ENCODE measurements around the gene SLC6A4. TPM values are rescaled to one million over a fixed set of nuclear protein-coding genes. Genes with fewer than 3 reads are reported as not detected.

Gene SLC6A4
- total and polyA plus RNA-seq, 2 donors from 2014 or later: 0.94 to 1.1 TPM

DNA sequence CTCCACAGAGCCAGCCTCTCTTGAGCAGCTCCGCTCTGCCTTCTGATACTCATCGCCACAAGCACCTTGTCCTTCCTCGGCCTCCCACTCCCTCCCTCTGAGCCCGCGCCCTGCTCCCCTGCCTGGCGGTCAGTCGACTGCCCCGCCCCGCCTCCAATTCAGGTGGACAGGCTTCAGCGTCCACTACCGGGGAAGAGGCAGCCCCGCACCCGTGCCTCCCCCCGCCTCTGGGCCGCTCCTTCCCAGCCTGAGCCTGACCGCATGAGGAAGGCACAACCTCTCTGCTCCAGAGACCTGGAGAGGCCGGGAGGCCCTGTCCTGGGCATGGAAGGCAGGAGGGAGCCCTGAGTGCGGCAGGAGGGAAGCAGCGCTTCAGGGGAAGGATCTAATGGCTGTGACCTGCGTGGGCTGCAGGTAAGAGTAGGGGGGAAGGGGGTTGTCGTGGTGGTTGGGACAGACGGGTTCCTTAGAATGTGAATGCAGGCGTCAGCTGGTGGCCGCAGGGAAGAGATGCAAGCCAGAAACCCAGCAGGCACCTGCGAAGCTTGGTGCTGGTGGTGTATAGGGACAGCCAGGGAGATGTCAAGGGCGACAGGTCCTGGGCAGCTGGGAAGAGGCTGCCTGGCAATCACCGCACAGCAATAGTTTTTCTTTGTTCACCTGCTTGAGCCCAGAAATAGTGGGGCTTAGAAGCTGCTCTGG lies 3.0 kb upstream of the SLC6A4 start:
- no peak overlapping the region for H3K9ac ChIP-seq (ENCODE audit: low read length in 3 of 3)
- FAIRE-seq: no peak
- H3K4me3 ChIP-seq (ENCODE audit: low read length in 3 of 3): peak overlapping the region in 2 of 3 donors; percentile 26 to 33
- peak overlapping the region; percentile 15 to 41 for H3K27ac ChIP-seq (ENCODE audit: low read depth in 2 of 2, low read length in 2 of 2)
- no peaks in the 10 kb centered on the region for H3K9me3 ChIP-seq (ENCODE audit: control insufficient read depth in 2 of 3, insufficient read depth in 1 of 3, low read length in 3 of 3)
- peaks cover 6% of the 10 kb centered on the region for H3K27me3 ChIP-seq (ENCODE audit: control insufficient read depth, insufficient read depth, low read length)
- intact Hi-C loops (cut with DNase I): no loop called here
- no peaks in the 10 kb centered on the region for H3K36me3 ChIP-seq (ENCODE audit: control insufficient read depth in 2 of 3, insufficient read depth in 3 of 3, low read length in 3 of 3)
- peak in 4 of 5 donors; percentile 34 to 63 (median 43) for DNase-seq
- TF ChIP-seq, protein P1, sequence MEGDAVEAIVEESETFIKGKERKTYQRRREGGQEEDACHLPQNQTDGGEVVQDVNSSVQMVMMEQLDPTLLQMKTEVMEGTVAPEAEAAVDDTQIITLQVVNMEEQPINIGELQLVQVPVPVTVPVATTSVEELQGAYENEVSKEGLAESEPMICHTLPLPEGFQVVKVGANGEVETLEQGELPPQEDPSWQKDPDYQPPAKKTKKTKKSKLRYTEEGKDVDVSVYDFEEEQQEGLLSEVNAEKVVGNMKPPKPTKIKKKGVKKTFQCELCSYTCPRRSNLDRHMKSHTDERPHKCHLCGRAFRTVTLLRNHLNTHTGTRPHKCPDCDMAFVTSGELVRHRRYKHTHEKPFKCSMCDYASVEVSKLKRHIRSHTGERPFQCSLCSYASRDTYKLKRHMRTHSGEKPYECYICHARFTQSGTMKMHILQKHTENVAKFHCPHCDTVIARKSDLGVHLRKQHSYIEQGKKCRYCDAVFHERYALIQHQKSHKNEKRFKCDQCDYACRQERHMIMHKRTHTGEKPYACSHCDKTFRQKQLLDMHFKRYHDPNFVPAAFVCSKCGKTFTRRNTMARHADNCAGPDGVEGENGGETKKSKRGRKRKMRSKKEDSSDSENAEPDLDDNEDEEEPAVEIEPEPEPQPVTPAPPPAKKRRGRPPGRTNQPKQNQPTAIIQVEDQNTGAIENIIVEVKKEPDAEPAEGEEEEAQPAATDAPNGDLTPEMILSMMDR (IDR thresholded peaks at IDR 0.05; ENCODE audit: borderline replicate concordance, extremely low read depth, insufficient read depth): no peak
- H3K4me1 ChIP-seq (ENCODE audit: control insufficient read depth in 2 of 3, insufficient read depth in 2 of 3, low read depth in 1 of 3, low read length in 3 of 3): peaks cover 0 to 6% (median 0%) of the 10 kb centered on the region in 3 donors

DNA sequence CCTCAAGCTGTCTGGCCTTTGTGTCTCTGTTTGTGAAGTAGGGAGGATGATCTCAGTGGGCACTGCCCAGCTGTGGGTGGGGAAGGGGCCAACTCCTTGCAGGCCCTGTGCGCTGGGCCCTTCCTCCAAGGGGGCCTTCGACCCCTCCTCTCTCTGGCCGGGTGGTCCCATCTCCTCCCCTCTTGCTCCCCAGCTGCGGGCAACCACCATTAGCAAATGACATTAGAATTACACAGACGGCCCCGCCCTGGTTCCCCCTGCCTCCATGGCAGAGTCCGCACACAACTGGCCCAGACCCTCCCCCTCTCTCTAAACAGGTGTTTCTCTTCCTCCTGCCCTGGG lies 2.5 kb upstream of the SLC6A4 start:
- TF ChIP-seq, protein P1 (IDR thresholded peaks at IDR 0.05; ENCODE audit: borderline replicate concordance, extremely low read depth, insufficient read depth): no peak
- FAIRE-seq: no peak
- Histone ChIP-seq H3K27ac (ENCODE audit: low read depth in 2 of 2, low read length in 2 of 2) (peak overlapping the region in 1 of 2 donors; percentile 41), H3K9me3 (ENCODE audit: control insufficient read depth in 2 of 3, insufficient read depth in 1 of 3, low read length in 3 of 3) (no peaks in the 10 kb centered on the region), H3K9ac (ENCODE audit: low read length in 3 of 3) (no peak overlapping the region), H3K4me3 (ENCODE audit: low read length in 3 of 3) (peak overlapping the region in 1 of 3 donors; percentile 33), H3K36me3 (ENCODE audit: control insufficient read depth in 2 of 3, insufficient read depth in 3 of 3, low read length in 3 of 3) (no peaks in the 10 kb centered on the region), H3K4me1 (ENCODE audit: control insufficient read depth in 2 of 3, insufficient read depth in 2 of 3, low read depth in 1 of 3, low read length in 3 of 3) (peaks cover 0 to 6% (median 0%) of the 10 kb centered on the region in 3 donors), H3K27me3 (ENCODE audit: control insufficient read depth, insufficient read depth, low read length) (peaks cover 6% of the 10 kb centered on the region)
- intact Hi-C loops (cut with DNase I): no loop called here
- DNase-seq: no peak

DNA sequence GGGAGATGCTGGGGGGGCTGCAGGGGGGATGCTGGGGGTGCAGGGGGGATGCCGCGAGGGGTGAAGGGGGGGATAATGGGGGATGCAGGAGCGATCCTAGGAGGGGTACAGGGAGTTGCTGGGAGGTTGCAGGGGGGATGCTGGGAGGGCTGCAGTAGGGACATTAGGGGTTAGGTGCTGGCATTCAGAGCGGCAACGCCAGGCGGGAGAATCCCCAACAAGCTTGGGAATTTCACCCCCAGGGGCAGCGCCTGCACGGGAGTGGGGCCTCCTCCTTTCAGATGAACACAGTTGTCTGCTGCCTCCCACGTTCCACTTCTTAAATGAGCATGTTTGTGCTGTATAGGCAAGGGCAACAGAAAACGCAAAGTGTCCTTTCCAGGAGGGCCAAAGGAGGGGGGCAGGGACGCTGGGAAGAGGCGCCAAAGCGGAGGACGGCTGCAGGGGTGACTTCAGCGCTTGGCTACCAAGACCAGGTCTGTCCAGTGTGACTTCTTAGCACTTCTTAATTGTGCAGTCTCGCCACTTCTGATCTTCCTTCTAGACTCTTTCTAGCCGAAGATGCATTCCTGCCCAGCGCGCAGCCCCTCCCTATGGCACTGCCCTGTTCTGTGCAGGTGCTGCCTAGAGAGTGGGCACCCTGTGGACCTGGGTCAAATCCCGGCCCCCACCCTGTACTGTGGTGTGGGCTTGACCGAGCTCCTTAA lies 2.0 kb upstream of the SLC6A4 start:
- intact Hi-C loops (cut with DNase I): no loop called here
- Histone ChIP-seq H3K27ac (ENCODE audit: low read depth in 2 of 2, low read length in 2 of 2) (no peak overlapping the region), H3K27me3 (ENCODE audit: control insufficient read depth, insufficient read depth, low read length) (peaks cover 6% of the 10 kb centered on the region), H3K9me3 (ENCODE audit: control insufficient read depth in 2 of 3, insufficient read depth in 1 of 3, low read length in 3 of 3) (no peaks in the 10 kb centered on the region), H3K36me3 (ENCODE audit: control insufficient read depth in 2 of 3, insufficient read depth in 3 of 3, low read length in 3 of 3) (no peaks in the 10 kb centered on the region), H3K4me1 (ENCODE audit: control insufficient read depth in 2 of 3, insufficient read depth in 2 of 3, low read depth in 1 of 3, low read length in 3 of 3) (peaks cover 0 to 6% (median 0%) of the 10 kb centered on the region in 3 donors), H3K4me3 (ENCODE audit: low read length in 3 of 3) (peak overlapping the region in 1 of 3 donors; percentile 6), H3K9ac (ENCODE audit: low read length in 3 of 3) (no peak overlapping the region)
- FAIRE-seq (no peak), DNase-seq (no peak)
- TF ChIP-seq, protein P1 (IDR thresholded peaks at IDR 0.05; ENCODE audit: borderline replicate concordance, extremely low read depth, insufficient read depth): no peak
